GM11168 (cell line): ENCODE results near the gene SWAP70.

Source experiments
- in situ Hi-C: fragments of 300-500 bp; cut with MboI; formaldehyde crosslinking; loops from one replicate; pipeline ENCODE4 v1.12.0; 2022; ENCODE audit warnings: low sequenced_read_pairs; ENCODE audit not compliant: unreplicated experiment

Gene SWAP70

GRCh38 chr11:9646324-9646723, 17.6 kb upstream of the SWAP70 start:
- in situ Hi-C loops: no loop called here

DNA sequence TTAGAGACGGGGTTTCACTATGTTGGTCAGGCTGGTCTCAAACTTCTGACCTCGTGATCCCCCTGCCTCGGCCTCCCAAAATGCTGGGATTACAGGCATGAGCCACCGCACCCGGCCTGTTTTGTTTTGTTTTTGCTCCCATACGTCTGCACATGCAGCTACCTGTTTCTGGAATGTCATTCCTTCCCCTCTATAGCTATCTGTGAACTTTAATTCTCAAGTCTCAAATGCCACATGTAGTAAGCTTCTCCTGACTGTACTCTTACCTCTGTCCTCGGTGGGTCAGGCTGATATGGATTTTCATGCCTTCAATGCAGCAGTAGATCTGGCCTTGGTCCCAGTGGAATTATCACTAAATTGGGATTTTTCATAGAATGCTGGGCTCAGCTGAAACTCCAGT, 12.4 kb upstream of the SWAP70 start:
- in situ Hi-C loops: no loop called here

DNA sequence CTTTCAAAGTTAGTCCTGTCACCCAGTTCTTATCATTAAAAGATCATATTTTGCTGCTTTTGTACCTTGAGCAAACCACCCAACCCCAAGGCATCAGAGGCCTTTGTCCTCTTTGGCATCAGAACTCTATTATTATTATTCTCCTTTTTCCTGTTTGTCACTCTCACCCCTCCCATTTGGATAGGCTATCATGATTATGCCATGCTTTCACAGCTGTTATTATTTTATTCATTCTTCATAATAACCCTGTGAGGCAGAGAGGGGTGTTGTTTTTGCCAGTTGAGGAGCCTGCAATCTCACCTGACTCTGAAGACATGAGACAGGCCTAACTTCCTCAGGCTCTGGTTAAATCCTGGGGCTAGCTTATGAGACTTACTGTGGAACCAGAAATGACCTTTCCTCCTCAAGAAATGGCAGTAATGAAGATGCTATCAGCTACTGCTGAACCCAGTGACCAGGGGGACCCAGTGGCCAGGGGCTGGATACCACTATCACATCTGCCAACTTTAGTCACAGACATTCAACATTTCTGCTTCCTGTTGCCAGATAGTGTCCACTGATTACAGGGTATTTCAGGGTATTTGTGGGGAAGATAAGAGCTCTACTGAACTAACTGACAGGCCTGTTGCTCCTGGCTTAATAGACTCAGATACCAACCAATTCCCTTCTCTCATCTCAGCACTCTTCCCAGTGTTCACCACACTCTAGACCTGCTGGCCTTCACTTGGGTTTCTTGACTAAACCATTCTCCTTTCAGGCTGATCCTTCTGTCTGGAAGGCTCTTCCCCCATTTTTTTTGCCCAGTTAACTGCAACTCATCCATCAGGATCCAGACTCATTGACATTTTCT, 11.8 kb upstream of the SWAP70 start:
- in situ Hi-C loops: no loop called here

GRCh38 chr11:9653871-9654270, 10.0 kb upstream of the SWAP70 start:
- in situ Hi-C loops: no loop called here

GRCh38 chr11:9656864-9657263, 7.0 kb upstream of the SWAP70 start:
- in situ Hi-C loops: no loop called here

- in situ Hi-C loops: no loop called here
These were observed 6.3 kb upstream of the SWAP70 start for GRCh38 chr11:9657531-9657930.

DNA sequence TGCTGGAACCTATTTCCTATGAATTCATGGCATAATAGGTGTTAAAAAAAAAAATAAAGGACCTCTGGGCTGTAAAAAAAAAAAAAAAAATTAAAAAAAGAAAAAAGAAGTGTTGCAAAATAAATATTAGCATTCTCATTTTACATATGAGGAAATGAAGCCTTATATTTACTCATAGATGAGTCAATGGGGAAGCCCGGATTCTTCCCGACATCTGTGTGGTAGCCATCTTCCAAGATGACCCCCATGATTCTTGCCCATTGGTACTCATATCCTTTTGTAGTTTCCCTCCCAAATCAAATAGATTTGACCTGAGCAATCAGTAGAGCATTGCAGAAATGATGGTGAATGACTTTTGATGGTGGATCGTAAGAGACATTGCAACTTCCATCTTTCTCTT, 3.0 kb upstream of the SWAP70 start:
- in situ Hi-C loops: no loop called here

- in situ Hi-C loops: no loop called here
These were observed 1.6 kb upstream of the SWAP70 start for GRCh38 chr11:9662273-9662672.

- in situ Hi-C loops: no loop called here
These were observed 647 bp downstream of the SWAP70 start for GRCh38 chr11:9664276-9665171.

GRCh38 chr11:9665749-9666148, 1.9 kb downstream of the SWAP70 start:
- in situ Hi-C loops: no loop called here

GRCh38 chr11:9669954-9670353, 6.1 kb downstream of the SWAP70 start:
- in situ Hi-C loops: no loop called here

DNA sequence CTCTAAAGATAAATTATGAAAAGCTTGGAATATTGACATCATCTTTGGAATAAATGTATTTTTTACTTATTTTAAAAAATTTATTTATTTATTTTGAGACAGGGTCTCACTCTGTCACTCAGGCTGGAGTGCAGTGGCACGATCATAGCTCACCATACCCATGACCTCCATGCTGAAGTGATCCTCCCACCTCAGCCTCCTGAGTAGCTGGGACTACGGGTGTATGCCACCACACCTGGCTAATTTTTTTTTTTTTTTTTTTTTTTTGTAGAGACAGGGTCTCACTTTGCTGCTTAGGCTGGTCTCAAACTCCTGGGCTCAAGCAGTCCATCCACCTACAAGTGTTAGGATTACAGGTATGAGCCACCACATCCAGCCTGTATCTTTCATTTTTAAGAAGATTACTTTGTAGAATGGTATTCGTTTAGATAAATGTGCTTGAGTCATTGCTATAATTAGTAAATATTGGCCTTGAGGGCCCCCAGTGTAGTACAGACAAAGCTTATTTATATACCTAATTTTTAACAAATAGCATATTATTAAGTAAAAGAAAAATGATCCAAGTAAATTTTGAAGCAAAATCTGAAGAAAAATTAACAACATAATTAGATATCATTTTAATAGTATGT, 8.5 kb downstream of the SWAP70 start:
- in situ Hi-C loops: no loop called here

GRCh38 chr11:9672918-9673317, 9.0 kb downstream of the SWAP70 start:
- in situ Hi-C loops: no loop called here

DNA sequence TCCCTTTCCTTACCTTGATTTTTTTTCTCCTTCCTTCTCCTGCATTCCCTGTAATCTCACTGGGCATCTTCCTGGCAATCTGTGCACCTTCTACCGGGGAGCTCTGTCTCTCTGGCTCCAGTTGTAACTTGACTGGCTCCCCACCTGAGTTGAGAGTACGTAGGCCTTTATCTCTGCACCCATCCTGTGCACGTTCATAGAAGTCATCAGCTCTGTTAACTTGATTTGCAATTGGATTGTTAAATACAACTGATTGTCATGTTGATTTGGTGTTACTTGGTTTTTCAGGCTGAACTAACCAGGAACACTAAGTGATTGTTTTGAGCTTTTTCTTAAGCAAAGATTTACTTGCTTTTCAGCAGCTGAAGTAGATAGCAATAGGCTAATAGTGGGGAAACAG, 11.8 kb downstream of the SWAP70 start:
- in situ Hi-C loops: no loop called here

DNA sequence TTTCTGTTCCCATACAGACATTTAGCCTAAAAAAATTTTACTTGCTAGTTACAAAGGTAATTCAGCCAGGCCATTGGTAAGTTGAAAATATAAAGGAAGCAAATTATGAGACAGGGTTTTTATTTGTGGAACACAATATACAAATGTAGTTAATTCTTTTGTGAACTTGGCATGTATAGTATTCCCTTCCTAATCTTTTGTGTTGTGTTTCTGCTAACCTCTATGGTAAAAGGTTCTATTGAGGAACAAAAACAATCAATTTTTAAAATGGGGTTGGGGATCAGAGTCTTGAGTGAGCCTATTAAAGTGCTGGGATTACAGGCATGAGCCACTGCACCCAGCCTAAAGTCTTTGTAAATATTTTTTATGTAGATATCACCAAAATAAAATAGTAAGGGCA, 14.1 kb downstream of the SWAP70 start:
- in situ Hi-C loops: no loop called here

GRCh38 chr11:9678576-9678975, 14.7 kb downstream of the SWAP70 start:
- in situ Hi-C loops: no loop called here

GRCh38 chr11:9680028-9680427, 16.2 kb downstream of the SWAP70 start:
- in situ Hi-C loops: no loop called here

GRCh38 chr11:9681583-9682372, 17.9 kb downstream of the SWAP70 start:
- in situ Hi-C loops: no loop called here

- in situ Hi-C loops: no loop called here
These were observed 24.0 kb downstream of the SWAP70 start for GRCh38 chr11:9687711-9688477.
